ENCODE results near the gene TMEM130.

GRCh38 chr7:98903246-98903645 is 33.4 kb upstream of the TMEM130 start:
- TF ChIP-seq ESRRA (IDR thresholded peaks at IDR 0.05; ENCODE audit: borderline replicate concordance, low read depth), result no peak
- no peak for TF ChIP-seq HDGF (IDR thresholded peaks at IDR 0.05)
- TF ChIP-seq ZNF274 (IDR thresholded peaks at IDR 0.05; ENCODE audit: borderline replicate concordance, low read depth, low read length), result no peak
- no peak for TF ChIP-seq HMGXB4 (CRISPR knock-in tag; IDR thresholded peaks at IDR 0.05)
- no peak for TF ChIP-seq RFX7 (CRISPR knock-in tag; IDR thresholded peaks at IDR 0.05)
- TF ChIP-seq CHD2 (IDR thresholded peaks at IDR 0.05; ENCODE audit: low read depth, low read length), result no peak
- TF ChIP-seq ELF4 (CRISPR knock-in tag; IDR thresholded peaks at IDR 0.05), result no peak
- no peak for TF ChIP-seq ZNF398 (CRISPR knock-in tag; IDR thresholded peaks at IDR 0.05)
- no peak for TF ChIP-seq CTCF (IDR thresholded peaks at IDR 0.05 in 2 of 3, conservative IDR thresholded peaks at IDR 0.05 in 1 of 3; ENCODE audit: insufficient read depth in 2 of 3, low read depth in 1 of 3, low read length in 3 of 3)

All from K562 (cell line).